HG02884 (cell line): ENCODE measurements around the gene GRID2IP.

Experiments
- ATAC-seq: cut with Tn5 transposase; IDR thresholded peaks from one replicate; pipeline ENCODE4 v1.9.1; 2021; ENCODE audit warnings: mild to moderate bottlenecking, moderate library complexity; ENCODE audit not compliant: unreplicated experiment

Gene GRID2IP

DNA sequence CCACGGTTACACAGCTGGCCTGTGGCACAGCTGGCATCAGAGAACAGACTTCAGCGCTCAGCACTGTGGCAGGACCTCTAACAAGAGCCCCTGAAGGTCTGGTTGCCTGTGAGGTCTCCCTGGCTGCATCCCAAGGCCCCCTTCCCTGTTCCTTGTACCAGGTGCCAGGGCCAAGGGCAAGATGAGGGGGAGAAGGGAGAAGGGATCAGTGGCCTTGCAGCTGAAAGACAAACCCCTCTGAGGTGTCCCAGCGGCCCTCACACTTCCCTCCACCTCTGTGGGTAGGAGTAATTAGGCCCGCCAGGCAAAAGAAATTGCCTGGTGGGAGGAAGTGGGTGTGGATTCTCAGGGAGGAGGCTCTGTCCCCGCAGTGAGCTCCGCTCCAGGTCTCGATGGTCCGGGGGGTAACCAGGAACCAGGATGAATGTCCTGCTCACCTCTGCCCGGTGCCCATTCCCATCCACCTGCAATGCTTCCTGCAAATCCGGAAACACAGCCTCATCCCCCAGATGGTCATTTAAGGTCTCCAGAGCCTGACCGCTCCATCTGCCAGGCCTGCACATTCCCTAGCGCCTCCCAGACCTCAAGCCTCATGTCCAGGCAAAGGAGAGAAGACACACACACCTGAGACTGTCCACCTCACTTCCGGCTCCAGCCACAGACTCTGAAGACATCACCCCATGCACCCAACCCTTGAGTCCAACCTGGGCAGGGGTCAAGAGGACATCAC is 22.7 kb downstream of the GRID2IP start:
- no peak for ATAC-seq

DNA sequence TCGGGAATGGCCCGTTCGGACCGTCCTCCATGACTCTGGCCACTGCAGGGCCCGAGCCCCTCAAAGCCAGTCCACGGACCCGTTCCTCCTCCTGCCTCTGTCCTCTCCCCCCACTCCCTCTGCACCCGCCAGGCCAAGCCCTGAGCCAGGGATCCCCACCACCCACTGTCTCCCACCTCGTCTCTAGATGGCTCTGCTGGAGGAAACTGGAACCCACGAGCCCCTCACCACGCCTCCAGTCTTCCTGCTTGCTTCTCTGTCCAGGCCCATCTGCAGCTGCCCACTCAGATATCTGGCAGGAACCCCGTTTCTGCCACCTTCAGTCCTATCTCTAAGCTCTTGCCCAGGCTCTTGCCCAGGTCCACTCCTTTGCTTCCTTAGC is 24.3 kb downstream of the GRID2IP start:
- no peak for ATAC-seq

DNA sequence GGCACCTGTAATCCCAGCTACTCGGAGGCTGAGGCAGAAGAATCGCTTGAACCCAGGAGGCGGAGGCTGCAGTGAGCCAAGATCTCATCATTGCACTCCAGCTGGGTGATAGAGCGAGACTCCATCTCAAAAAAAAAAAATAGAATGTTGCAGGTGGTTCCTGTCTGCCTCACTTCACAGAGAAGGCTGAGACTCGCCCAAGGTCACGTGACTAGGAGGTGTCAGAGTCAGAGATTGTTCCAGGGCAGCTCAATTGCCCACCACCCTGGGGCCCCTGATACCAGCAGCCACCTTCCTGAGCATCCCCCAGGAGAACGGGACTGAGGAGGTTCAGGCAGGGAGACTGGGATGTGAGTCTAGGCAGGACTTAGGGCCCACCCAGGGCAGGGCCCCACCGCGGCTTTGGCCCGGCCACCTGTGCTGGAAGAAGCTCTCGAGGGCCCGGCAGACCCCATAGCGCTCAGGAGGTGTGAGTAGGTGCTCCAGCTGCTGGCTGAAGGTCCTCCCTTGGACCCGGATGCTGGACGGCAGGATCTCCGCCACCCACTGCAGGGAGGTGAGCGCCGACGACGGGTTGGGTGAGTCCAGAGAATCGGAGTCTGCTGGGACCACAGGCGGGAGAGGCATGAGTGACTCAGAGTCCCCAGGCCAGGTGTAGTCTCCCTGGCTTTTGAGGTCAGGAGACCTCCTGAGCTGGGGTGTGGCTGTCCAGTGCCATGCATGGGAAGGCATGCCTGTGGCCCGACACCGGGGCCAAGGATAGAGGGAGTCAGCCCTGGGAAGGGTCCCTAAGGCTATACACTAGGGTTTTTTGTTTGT is 30.9 kb downstream of the GRID2IP start:
- no peak for ATAC-seq

DNA sequence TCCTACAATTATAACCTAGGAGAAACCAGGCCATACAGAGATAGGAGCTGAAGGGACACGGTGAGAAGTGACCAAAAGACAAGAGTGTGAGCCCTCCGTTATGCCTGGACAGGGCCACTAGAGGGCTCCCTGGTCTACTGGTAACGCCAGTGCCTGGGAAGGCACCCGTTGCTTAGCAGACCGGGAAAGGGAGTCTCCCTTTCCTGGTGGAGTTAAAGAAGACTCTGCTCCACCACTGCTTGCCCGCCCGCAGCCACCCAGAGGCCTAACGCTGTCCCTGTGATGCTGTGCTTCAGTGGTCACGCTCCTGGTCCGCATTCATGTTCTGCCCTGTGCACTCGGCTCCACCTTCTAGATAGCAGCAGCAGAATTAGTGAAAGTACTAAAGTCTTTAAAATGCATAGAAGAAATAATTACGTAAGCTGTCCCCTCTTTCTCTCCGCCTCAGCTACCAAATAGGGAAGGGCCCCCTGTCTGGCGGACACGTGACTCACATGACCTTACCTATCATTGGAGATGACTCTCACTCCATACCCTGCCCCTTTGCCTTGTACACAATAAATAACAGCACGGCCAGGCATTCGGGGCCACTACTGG is 34.8 kb downstream of the GRID2IP start:
- peak; percentile 63 for ATAC-seq

DNA sequence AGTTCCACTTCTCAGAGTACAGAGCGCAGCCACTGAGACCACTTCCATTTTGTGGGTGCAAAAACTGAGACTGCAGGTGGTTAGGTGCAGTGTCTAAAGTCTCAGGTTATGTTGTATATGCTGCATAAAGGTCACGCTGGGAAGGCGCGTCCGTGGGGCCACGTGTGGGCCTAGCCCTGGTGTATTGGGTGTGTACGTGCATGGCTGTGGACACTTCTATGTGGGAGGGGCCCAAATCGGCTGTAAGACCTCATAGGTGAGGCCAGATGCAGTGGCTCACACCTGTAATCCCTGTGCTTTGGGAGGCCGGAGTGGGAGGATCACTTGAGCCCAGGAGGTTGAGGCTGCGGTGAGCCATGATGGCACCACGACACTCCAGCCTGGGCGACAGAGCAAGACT is 37.7 kb downstream of the GRID2IP start:
- no peak for ATAC-seq

DNA sequence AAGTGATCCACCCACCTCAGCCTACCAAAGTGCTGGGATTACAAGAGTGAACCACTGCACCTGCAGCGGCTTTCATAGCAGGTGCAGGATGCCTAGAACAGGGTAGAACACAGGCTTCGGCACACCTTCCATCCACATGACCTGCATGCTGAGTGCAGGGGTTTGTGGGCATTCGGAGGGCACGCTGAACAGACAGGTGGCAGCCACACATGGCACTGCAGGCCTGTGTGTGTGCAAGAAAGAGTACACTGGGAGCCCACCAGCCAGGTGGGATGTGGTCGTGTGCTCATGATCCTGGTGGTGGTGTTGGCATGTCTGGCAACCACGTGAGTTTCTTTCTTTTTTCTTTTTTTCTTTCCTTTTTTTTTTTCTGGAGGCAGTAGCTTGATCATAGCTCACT is 38.4 kb downstream of the GRID2IP start:
- ATAC-seq, result no peak

DNA sequence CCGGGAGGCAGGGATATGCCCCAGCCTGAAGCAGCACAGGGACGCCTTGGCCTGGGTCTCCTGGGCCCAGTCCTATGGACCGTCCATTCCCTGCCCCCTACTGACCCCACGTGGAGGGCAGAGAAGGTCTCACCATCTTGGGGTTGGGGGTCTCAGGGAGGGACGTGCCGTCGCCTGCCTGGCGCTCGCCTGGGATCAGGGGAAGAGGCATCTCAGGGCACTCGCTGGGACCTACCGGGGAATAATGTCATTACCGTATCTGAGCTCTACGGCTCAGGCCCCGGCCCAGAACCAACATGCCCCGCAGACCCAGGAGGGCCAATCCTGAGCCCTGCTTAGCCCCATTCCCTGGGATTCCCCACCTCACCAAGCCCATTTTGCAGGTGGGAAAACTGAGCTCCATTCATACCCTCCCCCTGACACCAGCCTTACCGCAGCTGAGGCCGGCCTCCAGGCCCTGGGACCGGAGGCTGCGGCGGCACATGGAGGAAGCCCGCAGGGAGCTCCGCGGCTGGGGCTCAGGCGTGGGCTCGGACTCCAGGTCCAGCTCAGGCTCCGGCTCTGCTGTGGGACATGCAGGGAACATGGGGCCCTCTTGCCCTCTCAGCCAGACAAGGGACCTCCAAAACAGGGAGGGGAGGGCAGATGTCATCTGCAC is 40.7 kb downstream of the GRID2IP start:
- no peak for ATAC-seq

DNA sequence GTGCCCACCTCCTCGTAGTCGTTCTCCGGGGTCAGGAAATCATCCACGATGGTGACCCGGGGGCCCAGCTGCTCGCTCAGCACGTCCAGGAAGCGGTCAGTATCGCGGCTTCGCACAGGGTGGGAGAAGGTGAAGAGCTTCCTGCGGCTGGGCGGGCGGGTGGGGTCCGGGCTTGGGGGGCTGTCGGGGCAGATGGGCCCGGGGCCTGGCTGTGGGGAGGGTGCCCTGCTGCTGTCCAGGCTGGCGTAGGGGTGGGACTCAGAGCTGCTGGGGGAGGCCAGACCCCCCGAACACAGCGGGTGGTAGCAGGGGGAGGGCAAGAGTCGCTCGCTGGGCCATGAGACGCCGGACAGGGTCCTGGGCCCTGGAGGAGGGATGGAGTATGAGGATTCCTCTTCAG is 42.3 kb downstream of the GRID2IP start:
- no peak for ATAC-seq

DNA sequence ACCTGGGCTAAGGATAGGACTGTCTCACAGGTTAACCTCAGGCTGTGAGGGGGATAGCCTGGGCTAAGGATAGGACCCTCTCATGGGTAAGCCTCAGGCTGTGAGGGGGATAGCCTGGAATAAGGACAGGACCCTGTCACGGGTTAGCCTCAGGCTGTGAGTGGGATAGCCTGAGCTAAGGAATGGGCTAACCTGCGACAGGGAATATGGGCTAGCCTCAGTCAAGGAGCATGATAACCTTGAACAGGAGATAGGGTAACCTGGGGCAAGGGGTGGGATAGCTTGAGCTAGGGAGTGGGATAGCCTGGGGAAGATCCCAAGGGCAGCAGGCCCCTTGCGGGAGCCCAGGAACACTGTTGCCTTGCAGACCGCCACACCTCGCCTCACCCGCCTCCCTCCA is 42.7 kb downstream of the GRID2IP start:
- no peak for ATAC-seq

DNA sequence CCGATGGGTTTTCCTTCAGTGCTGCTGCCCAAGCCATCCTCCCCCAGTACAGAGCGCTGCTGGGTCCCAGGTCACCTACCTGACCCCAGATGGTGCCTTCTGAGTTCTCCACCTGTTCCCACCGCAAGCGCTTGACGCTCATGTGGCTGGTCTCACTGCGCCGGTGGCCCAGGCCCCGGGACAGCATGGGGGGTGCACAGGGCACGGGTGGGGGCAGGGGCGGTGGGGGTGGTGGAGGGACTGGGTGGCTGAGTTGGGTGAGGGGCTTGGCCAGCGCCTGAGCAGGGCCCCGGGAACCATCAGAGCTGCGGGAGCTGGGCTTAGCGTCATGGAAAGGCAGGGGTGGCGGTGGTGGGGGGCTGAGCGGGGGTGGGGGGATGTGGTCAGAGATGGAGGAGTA is 43.4 kb downstream of the GRID2IP start:
- no peak for ATAC-seq

DNA sequence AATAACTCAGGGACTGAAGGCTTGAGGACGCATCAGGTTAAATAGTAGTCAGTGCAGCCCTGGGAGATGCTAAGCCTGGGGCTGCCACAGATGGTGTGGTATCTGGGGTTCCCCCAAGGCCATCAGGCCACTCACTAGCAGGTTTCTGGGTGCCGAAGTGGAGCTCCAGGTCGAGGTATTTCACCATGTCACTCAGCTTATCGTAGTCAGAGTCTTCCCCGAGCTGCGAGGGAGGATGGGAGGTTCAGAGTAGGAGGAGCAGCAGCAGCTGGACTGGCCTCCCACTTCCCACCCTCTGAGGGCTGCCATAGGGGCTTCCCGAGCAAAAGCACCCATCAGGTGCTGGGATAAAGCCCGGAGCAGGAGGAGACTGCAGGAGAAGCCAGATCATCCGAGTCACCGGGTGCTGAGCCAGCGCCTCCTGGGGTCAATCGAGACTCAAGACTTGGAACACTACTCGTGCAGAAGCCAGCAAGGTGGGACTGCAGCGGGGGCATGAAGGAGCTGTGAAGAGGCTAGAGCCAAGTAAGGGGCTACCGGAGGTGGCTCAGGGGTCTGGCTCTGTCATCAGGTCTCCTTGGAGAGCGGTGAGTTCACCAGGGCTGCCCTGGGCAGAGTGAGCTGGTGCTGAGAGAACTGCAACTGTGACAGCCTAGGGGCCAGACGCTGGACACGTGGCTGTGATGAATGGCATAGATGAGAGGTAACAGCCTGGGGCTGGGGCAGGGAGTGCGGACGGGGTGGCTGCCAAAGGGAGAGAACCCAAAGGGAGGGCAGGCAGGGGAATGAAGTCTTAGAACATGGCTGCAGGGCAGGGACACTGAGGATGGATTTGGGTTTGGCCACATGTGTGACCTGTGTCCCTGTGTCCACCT is 45.3 kb downstream of the GRID2IP start:
- no peak for ATAC-seq

DNA sequence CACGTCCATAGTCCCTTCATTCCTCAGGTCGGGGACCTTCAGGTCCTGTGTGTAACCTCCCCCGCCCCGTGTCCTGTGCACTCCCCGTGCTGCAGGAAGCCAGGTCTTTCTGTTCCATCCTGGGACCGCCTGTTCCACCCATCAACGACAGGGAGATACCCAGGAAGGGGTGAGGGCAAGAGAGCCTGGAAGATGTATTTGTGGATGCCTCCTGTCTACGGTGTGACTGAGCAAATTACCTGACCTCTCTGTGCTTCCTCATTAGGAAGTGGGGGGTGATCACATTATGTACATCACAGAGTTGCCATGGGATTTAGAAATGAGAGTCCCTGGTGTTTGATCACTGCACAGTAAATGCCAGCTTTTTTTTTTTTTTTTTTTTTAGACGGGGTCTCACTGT is 46.3 kb downstream of the GRID2IP start:
- no peak for ATAC-seq

DNA sequence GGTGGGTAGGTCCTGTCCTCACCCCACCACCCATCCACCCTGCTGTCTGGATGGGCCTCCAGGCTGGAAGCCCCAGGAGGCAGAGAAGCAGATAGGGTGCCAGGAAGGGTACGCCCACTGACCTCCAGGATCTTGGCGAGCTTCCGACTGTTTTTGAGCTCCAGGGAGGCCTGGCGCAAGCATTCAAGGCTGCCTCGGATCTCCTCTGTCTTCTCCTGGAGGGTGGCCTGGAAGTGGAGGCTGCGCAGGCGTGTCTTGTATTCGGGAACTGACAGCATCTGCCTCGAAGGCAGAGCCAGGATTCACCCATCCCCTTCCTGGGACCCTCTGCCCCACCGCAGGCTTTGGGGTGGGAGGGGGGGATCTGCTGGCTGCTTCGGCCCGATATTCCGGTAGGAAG is 48.4 kb downstream of the GRID2IP start:
- ATAC-seq, result no peak

DNA sequence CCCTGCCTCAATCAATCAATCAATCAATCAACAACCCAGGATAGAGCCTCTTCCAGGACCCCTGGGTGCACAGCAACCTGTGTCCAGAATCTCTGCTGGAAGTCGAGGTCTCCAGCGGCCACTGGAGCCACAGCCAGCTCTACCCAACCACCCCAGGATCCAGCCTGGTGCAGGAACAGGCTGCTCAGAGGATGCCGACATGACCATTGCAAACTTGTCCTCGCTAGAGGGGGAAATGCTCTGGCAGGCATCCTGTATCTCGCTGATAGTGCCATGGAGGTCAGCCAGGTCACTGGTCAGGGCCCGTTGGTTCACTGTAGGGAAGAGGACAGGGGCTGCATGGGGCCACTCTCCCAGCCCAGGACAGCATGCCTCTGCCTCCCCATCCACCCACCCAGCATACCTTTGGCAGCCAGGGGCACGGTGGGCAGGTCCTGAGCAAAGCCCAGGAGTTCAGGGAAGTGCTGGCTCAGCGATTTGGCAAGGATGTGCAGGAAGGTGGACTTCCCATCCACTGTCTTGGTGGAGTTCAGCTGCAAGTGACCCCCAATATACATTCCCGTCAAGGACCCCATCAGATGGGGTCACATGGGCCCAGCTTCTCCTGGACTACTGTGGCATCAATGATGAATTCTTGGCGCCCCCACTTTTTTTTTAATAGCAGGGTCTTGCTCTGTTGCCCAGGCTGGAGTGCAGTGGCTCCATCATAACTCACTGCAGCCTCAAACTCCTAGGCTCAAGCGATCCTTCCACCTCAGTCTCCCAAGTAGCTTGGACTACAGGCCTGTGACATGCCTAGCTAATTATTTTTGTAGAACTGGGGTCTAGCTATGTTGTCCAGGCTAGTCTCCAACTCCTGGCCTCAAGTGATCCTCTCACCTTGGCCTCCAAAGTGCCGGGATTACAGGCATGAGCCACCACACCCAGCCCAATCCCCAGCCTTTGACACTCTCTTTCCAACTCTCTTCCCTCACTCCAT is 49.4 kb downstream of the GRID2IP start:
- no peak for ATAC-seq

DNA sequence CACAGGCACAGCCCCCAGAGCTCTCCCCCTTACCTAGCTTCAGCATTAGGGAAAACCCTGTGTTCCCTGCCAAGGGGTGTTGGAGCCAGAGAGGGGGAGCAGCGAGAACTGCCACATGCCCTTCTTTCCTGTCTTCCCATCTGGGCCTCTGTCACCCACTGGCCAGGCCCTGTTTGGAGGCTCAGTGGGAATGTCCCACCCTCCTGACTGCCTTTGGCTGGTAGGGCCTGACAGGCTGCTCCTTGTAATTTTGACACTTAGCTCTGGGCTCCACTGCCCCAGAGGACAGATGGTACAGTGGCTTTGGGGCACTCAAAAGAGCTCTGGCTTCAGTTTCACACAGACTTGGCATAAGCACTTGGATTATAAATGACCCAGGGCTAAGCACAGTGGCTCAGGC is 50.6 kb downstream of the GRID2IP start:
- no peak for ATAC-seq

DNA sequence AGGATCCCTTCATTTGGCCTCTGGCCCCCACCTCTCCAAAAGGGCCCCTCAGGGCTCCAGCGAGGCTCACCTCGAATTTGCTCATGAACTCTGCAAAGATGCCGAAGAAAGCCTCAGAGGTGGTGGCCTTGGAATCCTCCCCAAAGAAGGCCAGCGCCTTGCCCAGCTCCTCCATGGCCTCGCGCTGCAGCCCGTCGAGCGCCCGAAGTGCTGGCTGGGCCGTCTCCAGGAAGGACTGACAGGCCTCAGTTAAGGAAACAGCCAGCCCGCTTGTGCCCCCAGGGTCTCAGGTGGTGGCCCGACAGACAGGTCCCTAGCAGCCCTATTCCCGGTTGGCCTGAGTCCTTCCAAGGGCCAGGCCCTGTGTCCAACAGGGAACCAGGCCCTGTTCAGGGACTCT is 53.3 kb downstream of the GRID2IP start:
- ATAC-seq, result no peak

DNA sequence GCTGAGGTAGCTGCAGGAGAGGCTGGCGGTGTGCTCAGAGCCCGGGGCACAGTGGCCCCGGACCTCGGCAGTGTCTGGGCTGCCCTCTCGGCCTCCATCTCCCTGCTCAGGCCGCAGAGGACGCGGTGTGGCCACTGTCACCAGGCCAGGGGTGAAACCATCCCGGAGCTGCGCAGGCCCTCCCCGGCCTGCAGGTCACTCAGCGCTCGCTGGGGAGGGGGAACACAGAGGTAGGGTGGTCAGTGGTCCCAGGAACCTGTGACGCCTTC is 53.7 kb downstream of the GRID2IP start:
- no peak for ATAC-seq

DNA sequence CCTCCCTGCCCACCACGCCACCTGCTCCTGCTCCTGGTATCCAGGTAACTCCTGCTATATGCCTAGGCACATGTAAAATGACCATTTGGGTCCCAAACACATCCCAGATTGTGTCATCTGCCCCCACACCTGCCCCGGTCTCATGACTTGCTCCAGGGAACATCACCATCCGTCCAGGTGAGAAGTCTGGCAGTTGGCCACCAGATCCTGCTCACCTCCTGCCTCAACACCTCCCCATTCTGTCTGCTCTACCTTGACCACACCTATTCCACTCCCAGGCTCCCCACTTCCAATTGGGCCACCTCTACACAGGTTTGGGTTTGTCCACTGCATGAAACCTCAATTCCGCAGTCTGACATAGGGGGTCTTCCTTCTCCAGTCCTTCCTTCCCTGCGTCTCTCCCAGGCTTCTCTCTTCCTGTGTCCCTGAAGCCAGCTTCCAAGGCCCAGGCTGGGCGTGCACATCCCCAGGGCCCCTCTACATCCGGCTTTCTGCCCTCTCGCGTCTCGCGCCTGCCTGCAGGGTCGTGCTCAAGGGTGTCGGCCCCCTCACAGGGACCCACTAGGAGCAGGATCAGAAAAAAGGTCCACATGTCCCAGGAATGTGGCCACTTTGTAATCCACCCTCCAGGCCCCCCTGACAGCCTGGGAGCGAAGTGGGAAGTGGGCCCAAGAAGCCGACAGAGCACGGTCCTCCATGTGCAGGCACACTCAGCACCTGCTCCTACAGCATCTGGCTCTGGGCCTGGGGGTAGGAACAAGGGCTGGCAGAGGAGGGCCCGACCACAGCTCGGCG is 54.2 kb downstream of the GRID2IP start:
- no peak for ATAC-seq
